ENCODE measurements around the gene MC1R.

DNA sequence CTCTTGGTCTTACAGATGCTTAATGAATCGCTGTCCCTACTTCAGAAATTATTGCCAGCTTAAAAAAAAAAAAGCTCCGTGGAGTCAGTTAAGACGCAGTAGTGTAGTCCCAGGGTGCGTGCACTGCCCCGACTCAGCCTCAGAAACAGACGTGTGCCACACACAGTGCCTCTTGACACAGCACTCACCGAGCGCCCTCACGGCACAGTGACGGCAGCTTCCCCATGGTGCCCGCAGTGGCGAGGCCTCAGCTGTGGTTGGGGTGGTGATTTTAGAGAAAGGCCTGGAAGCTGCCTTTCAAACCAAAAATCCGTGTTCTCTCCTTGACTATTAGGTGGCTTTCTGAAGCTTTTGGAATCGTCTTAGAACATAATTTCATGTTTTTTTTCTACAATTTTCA is 31.4 kb upstream of the MC1R start:
- TF ChIP-seq CTCF (IDR thresholded peaks at IDR 0.05) = no peak
- TF ChIP-seq POLR2A (IDR thresholded peaks at IDR 0.05; ENCODE audit: low read depth) = no peak
- no peak for TF ChIP-seq POLR2AphosphoS5 (IDR thresholded peaks at IDR 0.05)
